Medulla oblongata (tissue), 1 donor: ENCODE data around the gene NOL4L.
"Not testable (repeated sequence)": the region's sequence is repeated elsewhere in the genome, so short reads cannot be mapped to it uniquely, and the experiment has no call there.

Source experiments
- DNase-seq: peaks from one replicate; pipeline ENCODE4 v3.0.0-alpha.2; 2015; ENCODE audit errors: extremely low spot score

Gene NOL4L

DNA sequence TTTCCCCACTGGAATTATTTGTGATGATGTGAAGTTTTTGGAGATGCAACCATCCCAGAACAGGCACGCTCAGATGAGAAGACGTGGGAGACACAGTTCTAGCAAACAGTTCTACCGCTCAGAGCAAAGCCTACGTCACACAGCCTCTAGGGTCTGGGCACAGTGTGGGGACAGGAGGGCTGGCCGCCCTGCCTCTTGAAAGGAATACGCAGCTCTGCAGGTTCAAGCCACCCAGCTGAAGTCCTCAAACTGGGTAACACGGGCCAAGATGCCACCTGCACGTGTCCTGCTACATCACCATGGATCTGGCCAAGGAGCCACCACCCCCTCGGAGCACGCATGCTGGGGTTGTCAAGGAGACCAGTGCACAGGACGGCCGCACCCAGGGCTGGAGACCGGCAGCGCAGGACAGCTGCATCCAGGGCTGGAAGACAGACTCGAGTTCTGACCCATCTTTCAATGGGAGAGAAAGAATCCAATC is 75.0 kb downstream of the NOL4L start:
- no peak for DNase-seq

DNA sequence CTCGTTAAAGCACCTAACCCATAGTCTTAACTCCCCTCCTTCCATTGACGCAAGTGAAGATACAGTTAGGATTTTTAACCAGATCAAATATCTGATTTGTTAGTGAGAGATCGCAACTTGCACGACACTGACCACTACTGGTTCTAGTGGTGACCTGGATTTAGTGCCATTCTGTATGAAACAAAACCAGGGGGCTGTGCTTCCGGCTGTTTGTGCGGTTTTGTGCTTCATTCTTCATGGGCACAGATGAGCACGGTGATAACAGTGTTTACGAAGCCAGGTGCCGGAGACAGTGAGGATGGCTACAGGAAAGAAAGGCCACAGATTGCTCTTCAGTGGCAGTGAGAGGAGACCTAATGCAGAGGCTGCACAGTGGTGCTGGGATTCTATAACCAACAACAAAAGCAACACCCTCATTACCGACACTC is 75.5 kb downstream of the NOL4L start:
- DNase-seq: no peak

DNA sequence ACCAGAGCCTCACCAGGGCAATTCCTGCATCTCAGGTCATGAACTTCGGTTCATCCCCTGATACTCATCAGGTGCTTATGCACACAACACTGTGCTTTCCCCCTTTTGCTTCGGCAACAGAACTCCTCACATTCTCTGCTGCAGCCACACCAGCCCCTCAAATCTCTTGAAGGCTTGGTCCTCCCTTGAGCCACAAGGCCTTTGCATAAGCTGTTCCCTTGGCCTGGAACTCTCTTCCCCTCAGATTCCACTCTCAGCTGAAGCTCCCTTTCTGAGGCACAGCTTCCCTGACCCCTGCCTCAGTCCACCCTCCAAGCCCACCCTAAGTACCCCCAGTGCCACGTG is 76.4 kb downstream of the NOL4L start:
- DNase-seq: no peak

DNA sequence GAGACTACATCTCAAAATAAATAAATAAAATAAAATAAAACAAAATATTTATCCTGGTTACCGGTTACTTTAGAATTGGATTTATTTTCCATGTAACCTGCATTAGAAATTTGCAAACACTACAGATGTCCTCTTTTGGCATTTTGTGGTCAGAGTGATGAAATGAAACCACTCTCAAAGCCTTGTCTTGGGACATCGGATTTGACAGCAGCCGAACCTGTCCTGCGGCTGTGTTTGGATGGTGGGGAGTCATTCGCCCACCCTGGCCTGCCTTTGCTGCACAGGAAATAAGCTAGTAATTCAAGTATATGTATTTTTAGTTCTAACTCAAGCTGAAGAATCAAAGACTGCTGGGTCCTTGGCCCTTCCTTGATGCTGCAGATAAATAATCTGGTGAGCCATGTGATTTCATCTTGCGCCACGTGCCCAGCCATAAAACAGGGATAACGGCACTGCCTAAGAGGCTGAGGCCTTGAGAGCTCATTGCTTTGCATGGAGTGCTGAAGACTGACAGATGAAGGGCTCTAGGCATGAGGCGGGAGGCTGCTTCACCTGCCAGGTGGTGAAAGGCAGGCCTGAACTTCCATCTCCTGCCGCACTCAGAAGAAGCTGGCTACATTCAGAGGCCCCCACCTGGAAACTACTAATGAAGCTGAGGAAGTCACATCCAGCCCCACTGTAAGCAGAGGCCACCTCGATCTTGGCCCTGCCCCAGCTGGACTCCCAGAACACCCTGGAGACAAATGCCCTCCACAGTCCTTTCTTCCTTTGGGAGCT is 76.9 kb downstream of the NOL4L start:
- DNase-seq: no peak

DNA sequence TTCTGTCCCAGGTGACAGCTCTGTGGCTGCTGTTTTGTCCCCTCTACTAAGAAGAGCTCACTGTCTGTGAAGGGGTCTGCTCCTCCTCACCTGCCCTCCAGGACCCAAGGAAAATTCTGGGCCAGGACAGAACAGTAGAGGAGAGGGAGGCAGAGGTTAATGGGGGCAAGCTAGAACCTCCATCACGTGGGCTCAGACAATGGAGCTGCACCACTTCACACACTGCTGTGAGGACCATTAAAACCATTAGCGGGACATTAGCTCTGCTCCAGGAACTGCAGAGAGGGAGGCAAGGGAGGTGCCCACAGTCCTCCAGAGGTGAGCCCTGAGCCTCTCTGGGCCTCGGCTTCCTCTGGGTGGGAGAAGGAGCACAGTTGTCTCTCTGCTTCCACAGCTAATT is 78.4 kb downstream of the NOL4L start:
- DNase-seq: no peak

DNA sequence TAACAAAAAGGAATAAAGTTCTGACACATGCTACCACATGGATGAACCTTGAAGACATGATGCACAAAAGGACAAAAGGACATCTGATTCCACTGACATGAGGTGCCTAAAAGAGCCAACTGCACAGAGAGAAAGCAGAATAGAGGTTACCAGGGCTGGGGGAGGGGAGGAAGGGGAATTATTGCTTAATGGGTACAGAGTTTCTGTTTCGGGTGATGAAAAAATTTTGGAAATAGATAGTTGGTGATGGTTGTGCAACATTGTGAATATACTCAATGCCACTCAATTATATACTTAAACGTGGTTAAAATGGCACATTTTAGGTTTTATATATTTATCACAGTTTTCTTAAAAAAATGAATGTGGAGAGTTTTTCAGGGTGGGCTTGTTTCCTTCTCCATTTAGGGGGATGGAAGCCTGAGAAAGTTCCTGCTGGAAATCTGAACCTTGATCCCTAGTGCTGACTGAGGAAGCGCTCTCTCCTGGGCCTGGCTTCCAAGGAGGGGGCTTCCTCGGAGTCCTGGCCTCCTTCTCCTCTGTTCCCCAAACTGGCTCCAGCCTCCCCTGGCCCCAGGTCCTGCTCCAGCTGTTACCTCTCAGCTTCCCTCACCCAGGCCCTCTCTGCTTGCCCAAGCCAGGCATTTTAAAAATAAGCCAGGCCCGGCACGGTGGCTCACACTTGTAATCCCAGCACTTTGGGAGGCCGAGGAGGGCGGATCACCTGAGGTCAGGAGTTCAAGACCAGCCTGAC is 79.2 kb downstream of the NOL4L start:
- no peak for DNase-seq

DNA sequence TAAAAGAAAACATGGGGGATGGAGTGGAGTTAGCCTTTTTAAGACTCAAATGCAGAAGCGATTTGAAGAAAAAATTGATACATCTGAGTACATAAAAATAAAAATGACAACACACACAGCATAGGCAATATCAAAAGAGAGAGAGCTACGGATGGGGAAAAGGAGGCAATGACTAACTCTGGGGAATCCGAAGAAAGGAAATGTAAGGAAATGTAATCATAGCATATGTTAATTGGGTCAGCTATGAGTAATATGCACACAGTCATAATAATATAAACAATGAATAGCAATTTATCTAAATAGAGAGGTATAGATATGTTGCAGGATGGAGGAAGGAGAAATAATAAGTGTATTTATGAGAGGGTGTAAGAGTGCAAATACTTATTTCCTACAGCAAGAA is 83.4 kb downstream of the NOL4L start:
- no peak for DNase-seq

DNA sequence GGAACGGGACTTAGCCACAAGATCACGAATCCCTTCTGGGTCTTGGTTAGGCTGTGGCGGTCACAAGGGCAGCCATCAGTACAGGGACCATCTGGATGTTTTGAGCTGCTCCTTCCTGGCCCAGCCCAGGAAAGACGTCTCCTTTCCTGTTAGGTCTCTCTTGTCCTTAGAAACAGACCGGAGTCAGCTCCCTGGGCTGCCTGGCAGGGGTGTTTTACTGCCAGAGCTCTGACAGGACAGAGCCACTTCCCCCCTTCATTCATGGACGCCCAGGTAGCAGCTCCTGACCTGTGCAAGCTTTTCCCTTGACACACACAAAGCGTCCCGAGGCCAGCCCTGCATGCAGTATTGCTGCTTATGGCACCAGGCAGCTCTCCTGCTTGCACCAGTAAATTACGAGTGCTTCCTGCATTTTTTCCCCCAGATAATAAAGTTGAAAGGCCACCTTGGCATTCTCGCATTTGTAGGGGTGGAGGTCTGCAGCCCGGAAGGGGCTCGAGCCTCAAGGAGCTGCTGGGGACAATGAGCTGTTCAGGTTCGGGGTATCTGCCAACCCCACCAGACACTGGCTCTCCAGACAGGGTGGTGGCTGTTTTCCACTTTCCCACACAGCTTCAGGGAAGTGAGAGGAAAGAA is 87.4 kb downstream of the NOL4L start:
- no peak for DNase-seq

DNA sequence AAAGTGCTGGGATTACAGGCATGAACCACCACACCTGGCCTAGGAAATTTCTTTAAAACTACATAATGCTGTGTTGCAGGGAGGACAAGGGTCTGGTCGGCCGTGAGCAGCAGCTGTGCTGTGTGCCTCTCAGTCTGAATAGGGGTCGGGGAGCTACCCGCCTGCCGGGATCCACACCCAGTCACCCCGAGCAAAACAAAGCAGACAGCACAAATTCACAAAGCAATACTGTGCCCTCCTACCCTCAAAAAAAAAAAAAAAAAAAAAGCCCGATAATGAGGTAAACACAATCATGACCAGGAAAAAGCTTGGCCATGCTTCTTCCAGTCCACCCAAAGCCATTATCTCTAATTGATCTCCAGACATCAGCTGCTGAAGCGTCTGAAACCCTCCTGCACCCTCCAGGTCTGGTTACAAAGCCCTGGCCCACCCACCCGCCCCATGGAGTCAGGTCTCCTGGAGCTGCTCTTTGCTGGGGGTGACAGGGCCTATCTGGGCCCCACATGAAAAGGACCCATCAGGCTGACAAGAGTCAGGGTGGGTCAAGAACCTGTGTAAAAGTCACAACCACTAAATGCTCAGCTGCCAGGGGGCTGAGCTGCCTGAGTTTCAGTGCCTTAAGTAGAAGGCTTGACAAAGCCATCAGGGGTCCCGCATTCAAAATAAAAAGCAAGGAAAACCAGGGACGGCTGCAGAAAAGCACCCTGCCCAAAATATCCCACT is 88.2 kb downstream of the NOL4L start:
- no peak for DNase-seq

DNA sequence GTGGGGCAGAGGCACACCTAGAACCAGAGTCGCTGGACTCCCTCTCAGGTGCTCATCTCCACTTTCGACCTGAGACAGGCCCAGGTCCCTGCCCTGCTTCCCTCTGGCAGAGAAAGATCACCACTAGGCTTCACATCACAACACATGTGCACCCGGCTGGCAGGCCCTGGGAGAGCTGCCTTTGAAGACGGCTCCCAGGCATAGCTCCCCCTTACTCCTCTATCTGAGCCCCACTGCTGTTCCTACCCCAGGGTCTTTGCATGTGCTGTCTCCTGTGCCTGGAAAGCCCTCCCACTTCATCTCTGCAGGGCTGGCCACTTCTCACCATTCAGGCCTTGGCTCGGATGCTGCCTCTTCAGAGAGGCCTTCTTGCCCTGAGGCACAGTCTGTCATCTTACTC is 89.2 kb downstream of the NOL4L start:
- no peak for DNase-seq

DNA sequence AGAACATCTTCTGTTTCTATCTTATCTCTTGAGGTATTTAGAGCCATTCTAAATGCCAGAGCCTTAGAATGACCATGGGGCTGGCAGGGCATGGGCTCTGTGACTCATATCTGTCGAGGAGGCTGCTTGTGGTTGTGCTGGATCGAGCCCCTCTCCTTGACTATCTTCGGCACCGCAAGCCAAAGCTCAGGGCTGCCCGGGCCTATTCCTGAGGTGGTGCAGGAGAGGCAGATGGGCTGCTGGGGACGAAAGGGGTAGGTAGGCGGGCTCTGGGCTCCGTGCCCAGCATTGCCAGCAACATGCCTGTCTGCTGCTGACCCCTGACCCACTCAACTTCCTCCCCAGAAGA is 89.9 kb downstream of the NOL4L start:
- no peak for DNase-seq

DNA sequence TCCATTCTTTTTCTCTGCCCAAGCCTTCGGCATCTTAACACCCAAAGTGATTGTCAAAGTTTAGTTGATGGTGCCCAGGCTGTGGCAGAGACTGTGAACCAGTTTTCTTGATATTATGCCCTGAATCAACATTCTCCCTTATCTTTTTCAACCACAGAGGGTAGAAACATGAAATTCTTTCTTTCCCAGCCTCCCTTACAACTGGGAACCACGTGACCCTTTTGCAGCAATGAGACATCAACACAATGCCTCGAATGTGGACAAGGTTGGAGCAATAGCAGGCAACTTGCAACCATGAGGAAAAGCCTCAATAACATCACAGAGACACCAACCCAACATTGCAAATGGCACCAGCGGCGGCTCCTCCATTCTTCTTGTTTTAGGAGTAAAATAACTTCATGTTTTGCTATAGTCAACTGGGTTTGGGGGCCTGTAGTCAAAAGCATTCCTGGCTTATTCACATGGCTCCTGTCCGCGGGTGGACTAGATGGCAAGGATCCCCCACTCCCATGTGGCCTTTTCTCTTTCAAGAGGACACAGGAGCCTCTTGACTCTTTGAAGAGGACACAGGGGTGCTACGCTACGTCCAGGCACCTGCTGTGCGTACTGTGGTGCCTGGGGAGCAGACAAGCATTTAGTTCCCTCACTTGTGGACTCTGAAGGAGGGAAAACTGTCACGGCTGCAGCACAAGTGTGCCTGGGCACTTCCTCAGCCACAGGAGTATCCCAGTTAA is 90.5 kb downstream of the NOL4L start:
- DNase-seq: no peak

DNA sequence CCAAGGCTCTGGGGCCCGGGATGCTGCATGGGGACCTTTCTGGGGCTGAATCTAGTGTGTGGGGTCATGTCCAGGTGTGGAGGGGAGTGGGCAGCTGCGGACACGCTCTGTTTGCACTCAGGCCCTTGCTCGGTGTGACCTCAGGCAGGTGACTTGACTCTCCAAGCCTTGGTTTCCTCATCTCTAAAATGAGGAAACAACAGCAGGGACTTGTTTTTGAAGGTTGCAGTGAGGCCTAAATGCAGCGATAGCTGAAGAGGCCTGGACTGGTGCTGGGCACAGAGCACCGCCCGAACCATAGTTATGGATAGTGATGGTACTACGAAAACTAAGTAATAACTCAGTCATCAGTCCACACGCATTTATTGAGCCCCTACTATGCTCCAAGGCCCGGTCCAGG is 91.8 kb downstream of the NOL4L start:
- DNase-seq: no peak

DNA sequence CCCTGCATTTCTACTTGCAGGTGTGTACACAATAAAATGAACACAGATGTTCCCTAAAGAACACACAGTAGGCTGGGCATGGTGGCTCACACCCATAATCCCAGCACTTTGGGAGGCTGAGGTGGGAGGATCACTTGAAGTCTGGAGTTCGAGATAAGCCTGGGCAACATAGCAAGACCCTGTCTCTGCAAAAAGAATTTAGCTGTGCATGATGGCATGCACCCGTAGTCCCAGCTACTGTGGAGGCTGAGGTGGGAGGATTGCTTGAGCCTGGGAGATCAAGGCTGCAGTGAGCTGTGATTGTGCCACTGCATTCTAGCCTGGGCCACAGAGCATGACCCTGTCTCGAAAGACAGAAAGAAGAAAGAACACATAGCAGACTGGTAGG is 93.4 kb downstream of the NOL4L start:
- DNase-seq: not testable (repeated sequence)

DNA sequence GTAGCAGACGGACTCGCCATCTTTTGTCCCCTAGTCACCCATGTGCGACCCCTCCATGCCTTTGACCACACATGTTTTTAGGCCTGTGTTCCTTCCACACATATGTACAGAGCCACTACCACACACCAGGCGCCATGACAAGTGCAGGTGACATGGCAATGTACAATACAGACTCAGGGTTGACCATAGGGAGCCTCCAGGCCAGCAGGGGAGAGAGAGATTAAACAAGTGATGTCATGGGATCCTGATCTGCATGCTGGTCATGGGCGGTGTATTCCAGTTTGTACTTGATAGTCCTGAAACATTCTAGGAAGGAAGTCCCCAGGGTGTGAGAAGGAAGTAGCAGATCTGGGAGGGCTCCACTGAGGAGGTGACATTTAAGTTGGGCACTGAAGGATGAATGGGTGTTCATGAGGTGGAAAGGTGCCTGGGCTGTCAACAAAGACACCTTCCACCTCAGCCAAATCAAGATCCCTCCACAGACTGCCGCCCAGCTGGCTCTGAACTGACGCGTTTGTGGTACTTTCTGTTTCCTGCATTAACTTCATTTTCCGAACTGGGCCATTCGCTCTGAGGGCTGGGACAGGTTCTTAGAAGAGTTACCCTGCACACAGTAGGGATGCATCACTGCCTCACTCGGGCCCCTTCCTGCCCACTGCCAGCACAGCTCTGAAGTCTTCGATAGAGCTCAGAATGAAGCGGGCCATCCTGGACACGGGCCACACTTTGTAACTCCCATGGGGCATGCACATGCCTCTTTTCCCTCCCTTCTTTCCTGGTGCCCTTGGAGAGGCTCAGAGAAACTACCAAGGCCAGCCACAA is 94.0 kb downstream of the NOL4L start:
- DNase-seq: no peak

DNA sequence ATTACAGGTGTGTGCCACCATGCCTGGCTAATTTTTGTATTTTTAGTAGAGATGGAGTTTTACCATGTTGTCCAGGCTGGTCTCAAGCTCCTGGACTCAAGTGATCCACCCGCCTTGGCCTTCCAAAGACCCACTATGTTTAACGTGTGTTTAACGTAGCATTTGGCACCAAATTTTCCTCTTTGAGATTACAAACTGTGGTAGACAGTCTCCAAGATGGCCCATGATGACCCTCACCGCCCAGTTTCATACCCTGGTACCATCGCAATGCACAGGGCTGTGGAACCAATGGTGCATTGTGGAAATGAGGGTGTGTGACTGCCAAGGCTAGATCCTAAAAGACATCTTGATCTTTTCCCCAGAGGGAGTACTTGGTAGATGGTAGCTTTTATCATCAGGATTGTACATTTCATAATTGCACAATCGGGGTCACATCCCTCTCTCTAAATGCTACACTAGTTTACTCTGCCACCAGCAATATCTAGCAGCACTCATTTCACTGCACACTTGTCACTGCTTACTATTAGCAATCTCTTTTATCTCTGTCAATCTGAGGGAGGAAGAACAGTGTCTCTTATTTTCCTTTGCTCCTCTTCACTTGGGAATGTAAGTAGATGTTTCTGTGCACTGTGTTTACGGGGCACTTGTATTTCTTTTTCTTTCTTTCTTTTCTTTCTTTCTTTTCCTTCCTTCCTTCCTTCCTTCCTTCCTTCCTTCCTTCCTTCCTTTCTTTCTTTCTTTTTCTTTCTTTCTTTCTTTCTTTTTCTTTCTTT is 96.9 kb downstream of the NOL4L start:
- DNase-seq: no peak

DNA sequence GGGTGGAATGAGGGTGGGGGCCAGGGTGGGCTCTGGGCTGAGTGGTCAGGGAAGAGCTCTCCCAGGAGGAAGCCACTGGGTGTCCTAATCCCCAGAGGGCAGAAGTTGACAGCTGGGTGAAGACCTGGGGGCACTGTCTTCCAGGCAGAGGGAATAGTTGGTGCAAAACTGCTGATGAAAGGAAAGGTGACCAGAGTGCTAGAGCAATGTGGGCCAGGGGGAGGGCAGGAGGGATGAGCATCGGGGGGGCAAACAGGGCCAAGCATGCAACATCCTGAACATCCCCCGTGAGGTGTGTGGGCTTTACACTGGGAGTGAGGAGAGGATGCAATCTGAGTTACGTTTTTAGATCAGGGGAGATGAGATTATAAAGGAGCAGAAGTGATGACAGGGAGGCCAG is 97.8 kb downstream of the NOL4L start:
- no peak for DNase-seq

DNA sequence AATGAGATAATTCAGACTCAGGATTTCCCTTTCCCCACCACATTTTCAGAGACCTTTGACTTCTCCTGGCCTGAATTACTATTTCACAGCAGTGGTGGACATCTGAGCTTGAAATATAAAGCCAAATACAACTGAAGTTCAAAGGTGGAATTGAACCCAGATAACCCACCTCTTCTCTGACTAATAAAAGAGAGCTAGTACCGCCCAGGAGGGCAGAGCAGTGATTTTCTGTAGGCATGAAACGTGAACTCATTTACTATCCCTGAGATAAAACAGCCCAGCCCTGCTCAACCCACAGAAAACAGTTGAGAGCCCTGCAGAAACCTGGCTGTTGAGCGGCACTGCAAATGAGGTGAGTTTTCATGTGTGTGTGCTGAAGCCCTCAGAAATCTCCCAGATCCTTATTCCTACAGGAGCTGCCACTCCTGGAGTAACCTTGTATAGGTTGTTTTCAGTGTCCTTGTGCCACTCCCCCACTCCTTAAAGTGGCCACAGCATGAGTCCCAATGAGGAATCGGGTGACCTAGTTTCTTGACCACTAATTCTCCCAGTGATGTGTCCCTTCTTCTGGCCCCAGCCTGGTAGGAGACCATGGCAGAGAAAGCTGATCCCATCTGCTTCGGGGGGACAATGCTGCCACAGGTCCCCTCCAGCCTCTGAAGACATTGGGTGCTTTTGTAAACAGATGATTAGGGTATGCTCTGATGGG is 99.2 kb downstream of the NOL4L start:
- peak; percentile 3 for DNase-seq
